Tibial nerve (tissue), 4 donors: ENCODE measurements around the gene B4GALNT1.

ENCODE experiments used
- CTCF ChIP-seq, 5 experiments: fragments of 200-600 bp in 3 of 5; fragments of 450-650 bp in 2 of 5; sonication (generic) in 3 of 5; IDR thresholded peaks; one replicate each; pipeline ENCODE4 v1.5.1; 2016 to 2019; ENCODE audit warnings: antibody characterized with exemption in 5 of 5, mild to moderate bottlenecking in 3 of 5, moderate library complexity in 2 of 5
- EP300 ChIP-seq, 2 donors: sonication (generic); formaldehyde crosslinking; IDR thresholded peaks; one replicate each; pipeline ENCODE4 v1.6.1; 2017; ENCODE audit warnings: antibody characterized with exemption in 2 of 2, mild to moderate bottlenecking in 1 of 2

- TF ChIP-seq CTCF (IDR thresholded peaks at IDR 0.05) (no peak), EP300 (IDR thresholded peaks at IDR 0.05) (no peak)
Measured at GRCh38 chr12:57600395-57600794, 32.6 kb downstream of the B4GALNT1 start.
